Neural cell (in vitro differentiated cells): ENCODE results near the gene INPP5E.

Experiments used
- CTCF ChIP-seq: fragments of 450-650 bp; IDR thresholded peaks from 2 replicates; pipeline ENCODE4 v1.5.1; 2014; ENCODE audit warnings: antibody characterized with exemption, mild to moderate bottlenecking, moderate library complexity; ENCODE audit not compliant: poor library complexity, severe bottlenecking
- EP300 ChIP-seq: fragments of 450-650 bp; conservative IDR thresholded peaks from 2 replicates; pipeline ENCODE4 v1.6.1; 2014; ENCODE audit warnings: antibody characterized with exemption, mild to moderate bottlenecking, moderate library complexity; ENCODE audit not compliant: poor library complexity, severe bottlenecking
- EZH2 ChIP-seq: fragments of 200-600, 300-800 bp; shearing (Covaris generic), sonication (generic); IDR thresholded peaks from 2 replicates; pipeline ENCODE4 v1.6.1; 2014; ENCODE audit warnings: antibody characterized with exemption, low read length, borderline replicate concordance, mild to moderate bottlenecking; ENCODE audit not compliant: insufficient read depth, poor library complexity, severe bottlenecking
- TAF1 ChIP-seq: IDR thresholded peaks from 2 replicates; pipeline ENCODE4 v1.6.1; 2012; ENCODE audit warnings: low read depth

GRCh38 chr9:136438548-136439480 is 831 bp downstream of the INPP5E start:
- TF ChIP-seq EZH2, result no peak
- TF ChIP-seq EP300, result no peak
- TF ChIP-seq CTCF, result no peak
- no peak for TF ChIP-seq TAF1
